ENCODE measurements around the gene SLC8B1. TPM values are rescaled to one million over a fixed set of nuclear protein-coding genes. Genes with fewer than 3 reads are reported as not detected.

SLC8B1 gene
- total RNA-seq, 2 experiments from 2014 or later, result 13.5 to 15.1 TPM

DNA sequence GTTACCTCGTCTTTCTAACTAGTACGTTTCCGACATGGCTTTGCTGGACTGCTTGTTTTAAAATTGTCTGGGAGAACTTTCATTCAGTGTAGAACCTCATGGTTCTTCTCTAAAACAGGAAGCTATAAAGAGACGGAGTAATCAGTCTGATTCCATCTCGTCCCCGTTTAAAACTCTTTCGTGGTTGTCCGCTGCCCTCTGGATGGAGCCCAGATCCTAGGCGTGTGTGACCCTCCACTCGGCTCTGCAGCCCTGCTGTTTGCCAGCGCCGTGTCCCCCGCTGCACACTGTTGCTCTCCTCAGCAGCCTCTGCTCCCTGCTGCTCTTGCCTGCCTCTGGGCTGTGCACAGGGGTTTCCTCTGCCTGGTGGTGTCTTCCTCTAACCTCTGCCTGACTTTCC is 50.2 kb downstream of the SLC8B1 start:
- H3K27me3 Mint-ChIP-seq, result no peaks in the 10 kb centered on the region
- peaks cover 5% of the 10 kb centered on the region for H3K36me3 Mint-ChIP-seq
- H3K4me3 Mint-ChIP-seq, result no peak overlapping the region
- peaks cover 2% of the 10 kb centered on the region for H3K4me1 Mint-ChIP-seq
- no peaks in the 10 kb centered on the region for H3K9me3 Mint-ChIP-seq
- DNase-seq, result no peak
- no peak overlapping the region for H3K27ac Mint-ChIP-seq

DNA sequence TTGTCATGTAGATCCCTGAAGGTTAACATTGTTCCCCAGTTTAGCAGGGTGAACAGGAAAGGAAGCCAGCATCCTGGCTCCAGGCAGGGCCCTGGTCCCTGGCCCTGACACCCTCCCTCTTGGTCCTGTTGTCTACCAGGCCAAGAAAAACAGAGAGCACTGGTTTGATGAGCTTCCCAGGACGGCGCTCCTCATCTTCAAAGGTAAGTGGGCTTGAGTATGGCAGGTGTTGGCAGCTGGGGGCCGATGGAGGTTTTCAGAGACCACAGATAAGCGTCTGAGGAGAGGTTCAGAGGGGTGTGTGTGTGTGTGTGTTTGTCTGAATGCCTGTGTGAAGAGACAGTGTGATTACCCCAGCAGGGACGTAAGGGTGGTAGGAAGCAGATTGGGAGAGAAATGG is 56.3 kb downstream of the SLC8B1 start:
- peaks cover 5% of the 10 kb centered on the region for H3K36me3 Mint-ChIP-seq

DNA sequence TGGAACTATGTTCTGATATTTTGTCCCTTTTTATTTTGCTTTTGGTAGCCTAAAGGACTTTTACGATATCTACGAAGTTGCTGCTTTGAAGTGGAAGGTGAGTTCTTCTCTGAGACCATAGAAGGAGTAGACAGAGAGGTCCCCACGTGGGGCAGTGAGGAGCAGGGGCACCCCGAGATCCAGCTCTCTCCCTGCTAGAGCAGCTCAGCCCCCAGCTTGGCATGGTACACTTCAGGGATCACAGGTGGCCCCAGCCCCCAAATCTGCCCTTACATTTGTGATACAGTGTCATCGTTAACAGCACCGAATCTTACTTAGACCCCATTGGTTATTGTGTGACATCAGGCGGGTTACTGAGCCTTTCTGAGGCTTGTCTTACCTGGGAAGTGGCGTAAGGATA is 56.8 kb downstream of the SLC8B1 start:
- Mint-ChIP-seq H3K4me3 (no peak overlapping the region), H3K4me1 (peaks cover 7% of the 10 kb centered on the region), H3K27ac (no peak overlapping the region), H3K27me3 (no peaks in the 10 kb centered on the region), H3K9me3 (no peaks in the 10 kb centered on the region), H3K36me3 (peaks cover 7% of the 10 kb centered on the region)
- DNase-seq, result no peak

More for the DNA sequence above, 56.3 kb downstream of the SLC8B1 start:
- Mint-ChIP-seq H3K4me1 (peaks cover 7% of the 10 kb centered on the region), H3K9me3 (no peaks in the 10 kb centered on the region), H3K4me3 (no peak overlapping the region), H3K27me3 (no peaks in the 10 kb centered on the region), H3K27ac (peak overlapping the region; percentile 55)
- no peak for DNase-seq

DNA sequence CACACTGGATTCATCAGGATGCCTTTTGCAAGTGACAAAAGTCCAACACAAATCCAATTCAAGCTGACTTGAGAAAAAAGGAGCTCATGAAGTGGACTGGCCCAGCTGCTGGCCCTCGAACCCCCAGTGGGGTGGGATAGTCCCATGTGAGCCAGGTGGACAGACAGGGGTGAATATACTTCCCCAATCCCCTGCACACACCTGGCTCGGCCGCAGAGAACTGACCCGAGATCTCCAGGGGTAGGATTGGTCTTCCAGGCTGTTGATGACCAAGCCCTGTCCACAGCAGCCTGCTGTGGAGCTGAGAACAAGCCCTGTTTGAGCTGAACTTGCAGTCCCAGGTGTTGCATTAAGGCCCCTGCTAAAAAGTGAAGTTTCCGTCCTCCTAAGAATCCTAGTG is 57.4 kb downstream of the SLC8B1 start:
- Mint-ChIP-seq H3K27ac (no peak overlapping the region), H3K4me1 (peaks cover 7% of the 10 kb centered on the region), H3K9me3 (no peaks in the 10 kb centered on the region), H3K36me3 (peaks cover 11% of the 10 kb centered on the region), H3K27me3 (no peaks in the 10 kb centered on the region), H3K4me3 (no peak overlapping the region)
- no peak for DNase-seq

DNA sequence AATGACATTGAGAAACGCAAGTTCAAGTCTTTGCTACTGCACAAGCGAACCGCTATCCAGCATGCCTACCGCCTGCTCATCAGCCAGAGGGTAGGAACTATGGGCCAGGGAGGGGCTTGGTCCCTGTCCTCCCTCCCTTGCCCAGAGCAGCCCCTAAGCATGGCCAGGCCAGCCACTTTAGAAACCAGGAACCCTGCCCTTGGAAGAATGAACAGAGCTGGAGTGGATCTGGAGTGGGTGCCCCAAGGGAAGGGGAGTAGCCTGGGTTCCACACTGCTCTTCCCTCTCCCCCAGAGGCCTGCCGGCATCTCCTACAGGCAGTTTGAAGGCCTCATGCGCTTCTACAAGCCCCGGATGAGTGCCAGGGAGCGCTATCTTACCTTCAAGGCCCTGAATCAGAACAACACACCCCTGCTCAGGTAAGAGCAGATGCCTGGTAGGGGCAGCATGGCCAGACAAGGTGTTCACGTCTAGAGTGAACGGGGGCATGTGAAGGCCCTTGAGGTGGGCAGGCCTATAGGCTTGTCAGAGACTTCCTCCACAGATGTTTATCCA is 57.9 kb downstream of the SLC8B1 start:
- Mint-ChIP-seq H3K9me3 (no peaks in the 10 kb centered on the region), H3K27ac (no peak overlapping the region), H3K27me3 (no peaks in the 10 kb centered on the region), H3K4me1 (peaks cover 8% of the 10 kb centered on the region), H3K36me3 (peaks cover 12% of the 10 kb centered on the region), H3K4me3 (no peak overlapping the region)
- DNase-seq, result no peak

DNA sequence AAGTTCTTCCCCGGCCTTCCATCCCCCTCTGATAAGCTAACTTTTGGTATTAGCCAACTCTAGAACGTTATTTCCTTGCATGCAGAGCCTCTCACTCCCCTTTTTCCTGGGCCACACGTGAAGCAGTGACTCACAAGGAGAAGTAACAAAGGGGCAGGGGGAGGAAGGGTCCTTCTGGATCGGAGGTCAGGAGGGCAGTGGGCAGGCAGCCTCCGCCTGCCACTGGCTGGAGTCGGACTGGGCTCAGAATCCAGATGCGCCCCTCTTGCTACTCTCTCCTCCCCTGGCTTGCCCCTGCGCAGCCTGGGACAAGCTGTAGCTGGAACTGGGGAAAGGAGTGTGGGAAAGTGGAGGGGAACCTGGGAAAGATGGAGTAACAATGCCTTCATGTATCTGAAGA is 58.6 kb downstream of the SLC8B1 start:
- Mint-ChIP-seq H3K9me3 (no peaks in the 10 kb centered on the region), H3K27me3 (no peaks in the 10 kb centered on the region), H3K36me3 (peaks cover 15% of the 10 kb centered on the region), H3K27ac (no peak overlapping the region), H3K4me3 (no peak overlapping the region), H3K4me1 (peaks cover 13% of the 10 kb centered on the region)
- no peak for DNase-seq

DNA sequence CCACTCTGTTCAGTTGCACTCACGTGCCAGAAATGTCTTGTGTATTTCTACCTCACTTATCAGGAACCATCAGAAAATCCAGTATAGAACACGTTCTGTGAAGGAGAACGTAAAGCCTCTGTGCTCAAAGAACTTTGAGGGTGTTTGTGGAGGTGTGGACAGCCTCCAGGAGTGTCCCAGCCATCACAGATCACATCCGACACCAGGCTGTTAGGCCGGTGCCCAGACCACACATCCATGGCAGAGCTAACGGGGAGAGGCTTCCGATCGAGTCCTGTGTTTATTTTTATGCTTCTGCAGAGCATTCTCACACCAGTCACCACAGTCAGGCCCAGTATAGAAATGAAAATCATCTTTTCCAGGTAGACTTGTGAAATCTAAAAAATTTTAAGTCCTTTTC is 60.1 kb downstream of the SLC8B1 start:
- H3K9me3 Mint-ChIP-seq, result no peaks in the 10 kb centered on the region
- no peak for DNase-seq
- no peak overlapping the region for H3K4me3 Mint-ChIP-seq
- peaks cover 14% of the 10 kb centered on the region for H3K36me3 Mint-ChIP-seq
- H3K27ac Mint-ChIP-seq, result no peak overlapping the region
- H3K4me1 Mint-ChIP-seq, result peaks cover 11% of the 10 kb centered on the region
- H3K27me3 Mint-ChIP-seq, result no peaks in the 10 kb centered on the region

DNA sequence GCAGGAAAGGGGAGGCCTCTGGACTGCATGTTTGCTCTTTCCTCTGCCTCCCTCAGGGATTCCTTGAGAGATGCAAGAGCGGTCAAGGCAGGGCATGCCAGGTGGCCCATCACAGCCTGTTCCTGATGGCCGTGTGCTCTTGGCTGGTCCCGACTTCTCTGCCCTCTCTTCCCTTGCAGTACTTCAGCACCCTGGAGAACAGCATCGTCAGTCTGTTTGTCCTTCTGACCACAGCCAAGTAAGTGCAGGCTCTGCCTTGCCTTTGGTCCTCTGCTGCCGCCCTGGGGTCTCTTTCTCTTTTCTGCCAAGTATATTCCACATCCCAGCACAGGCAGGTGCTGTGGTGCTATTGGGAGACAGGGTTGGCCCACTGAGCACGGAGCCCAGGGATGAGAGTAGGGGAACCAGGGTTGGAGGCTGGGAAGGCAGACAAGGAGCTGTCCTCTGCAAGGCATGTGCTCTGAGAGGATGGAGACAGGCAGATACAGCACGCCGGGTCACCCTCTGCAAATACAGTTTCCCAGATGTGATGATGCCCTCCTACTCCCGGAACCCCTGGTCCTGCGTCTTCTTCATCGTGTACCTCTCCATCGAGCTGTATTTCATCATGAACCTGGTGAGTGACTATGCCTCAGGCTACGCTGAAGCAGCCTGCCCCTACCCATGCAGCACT is 61.7 kb downstream of the SLC8B1 start:
- Mint-ChIP-seq H3K27me3 (no peaks in the 10 kb centered on the region), H3K4me1 (peaks cover 6% of the 10 kb centered on the region), H3K4me3 (no peak overlapping the region), H3K9me3 (no peaks in the 10 kb centered on the region), H3K36me3 (peaks cover 13% of the 10 kb centered on the region), H3K27ac (no peak overlapping the region)
- no peak for DNase-seq

DNA sequence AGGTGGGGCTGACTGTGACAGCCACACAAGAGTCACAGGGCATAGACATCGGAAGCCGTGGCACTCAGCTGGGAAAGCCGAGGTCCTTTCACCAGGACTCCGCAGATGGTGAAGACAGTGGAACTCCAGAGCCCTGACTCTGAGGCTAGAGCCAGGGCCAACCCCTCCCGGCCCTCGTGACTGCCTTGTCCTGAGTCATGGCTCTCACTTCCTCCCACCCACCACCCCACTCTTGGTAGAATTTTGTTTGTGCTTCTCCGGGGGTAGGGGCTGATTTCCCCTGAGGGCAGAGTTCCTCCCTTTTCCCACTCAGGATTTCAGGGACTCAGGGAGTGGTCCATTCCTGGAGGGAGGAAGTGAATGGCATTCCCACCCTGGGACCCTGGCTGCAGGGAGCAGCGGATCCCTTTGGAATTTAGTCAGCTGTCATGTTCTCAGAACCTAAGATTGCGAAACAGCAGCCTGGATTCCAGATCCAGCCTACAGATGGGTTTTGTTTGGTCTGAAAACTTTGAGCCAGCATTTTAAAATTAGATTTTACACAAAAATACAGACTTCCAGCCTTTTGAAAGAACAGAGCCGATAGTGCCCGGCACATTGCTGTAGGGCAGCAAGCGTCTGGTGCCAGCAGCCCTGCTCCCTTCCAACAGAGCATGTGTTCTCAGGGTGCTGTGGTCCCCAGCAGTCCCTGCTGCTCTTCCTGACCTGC is 62.9 kb downstream of the SLC8B1 start:
- Mint-ChIP-seq H3K27ac (no peak overlapping the region), H3K36me3 (peaks cover 15% of the 10 kb centered on the region), H3K9me3 (no peaks in the 10 kb centered on the region), H3K27me3 (no peaks in the 10 kb centered on the region), H3K4me3 (no peak overlapping the region), H3K4me1 (peaks cover 6% of the 10 kb centered on the region)
- DNase-seq, result no peak

DNA sequence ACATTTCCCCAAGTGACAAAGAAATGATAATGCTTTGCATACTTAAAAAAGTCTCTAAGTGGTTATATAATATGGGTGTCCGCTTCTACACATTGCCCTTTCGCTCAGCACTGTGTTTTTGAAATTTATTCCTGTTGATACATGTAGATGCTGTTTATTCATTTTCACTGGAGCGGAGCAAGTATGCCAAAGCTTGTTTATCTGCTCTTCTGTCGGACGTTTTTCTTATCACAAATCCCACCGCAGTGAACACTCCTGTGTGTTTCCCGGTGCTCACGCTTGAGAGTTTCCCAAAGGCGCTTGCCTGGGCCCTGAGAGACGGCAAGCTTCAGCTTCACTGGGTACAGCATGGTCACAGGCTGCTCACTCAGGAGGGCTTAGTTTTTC is 63.5 kb downstream of the SLC8B1 start:
- Mint-ChIP-seq H3K9me3 (no peaks in the 10 kb centered on the region), H3K27me3 (no peaks in the 10 kb centered on the region)
- no peak for DNase-seq

DNA sequence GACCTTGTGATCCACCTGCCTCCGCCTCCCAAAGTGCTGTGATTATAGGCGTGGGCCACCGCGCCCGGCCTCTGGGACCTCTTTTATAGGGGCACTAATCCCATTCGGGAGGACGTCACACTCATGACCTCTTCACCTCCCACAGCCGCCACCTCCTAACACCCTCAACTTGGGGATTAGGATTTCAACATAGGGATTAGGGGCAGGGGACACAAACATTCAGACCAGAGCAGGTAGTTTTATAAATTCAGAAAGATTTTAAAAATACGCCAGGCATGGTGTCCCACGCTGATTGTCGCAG is 64.2 kb downstream of the SLC8B1 start:
- H3K4me3 Mint-ChIP-seq, result no peak overlapping the region
- peaks cover 6% of the 10 kb centered on the region for H3K4me1 Mint-ChIP-seq
- peaks cover 23% of the 10 kb centered on the region for H3K36me3 Mint-ChIP-seq
- DNase-seq, result no peak
- H3K9me3 Mint-ChIP-seq, result no peaks in the 10 kb centered on the region
- no peaks in the 10 kb centered on the region for H3K27me3 Mint-ChIP-seq
- H3K27ac Mint-ChIP-seq, result no peak overlapping the region

More for the DNA sequence above, 63.5 kb downstream of the SLC8B1 start:
- H3K4me1 Mint-ChIP-seq, result peaks cover 6% of the 10 kb centered on the region
- peaks cover 17% of the 10 kb centered on the region for H3K36me3 Mint-ChIP-seq
- no peak overlapping the region for H3K4me3 Mint-ChIP-seq
- no peak overlapping the region for H3K27ac Mint-ChIP-seq

DNA sequence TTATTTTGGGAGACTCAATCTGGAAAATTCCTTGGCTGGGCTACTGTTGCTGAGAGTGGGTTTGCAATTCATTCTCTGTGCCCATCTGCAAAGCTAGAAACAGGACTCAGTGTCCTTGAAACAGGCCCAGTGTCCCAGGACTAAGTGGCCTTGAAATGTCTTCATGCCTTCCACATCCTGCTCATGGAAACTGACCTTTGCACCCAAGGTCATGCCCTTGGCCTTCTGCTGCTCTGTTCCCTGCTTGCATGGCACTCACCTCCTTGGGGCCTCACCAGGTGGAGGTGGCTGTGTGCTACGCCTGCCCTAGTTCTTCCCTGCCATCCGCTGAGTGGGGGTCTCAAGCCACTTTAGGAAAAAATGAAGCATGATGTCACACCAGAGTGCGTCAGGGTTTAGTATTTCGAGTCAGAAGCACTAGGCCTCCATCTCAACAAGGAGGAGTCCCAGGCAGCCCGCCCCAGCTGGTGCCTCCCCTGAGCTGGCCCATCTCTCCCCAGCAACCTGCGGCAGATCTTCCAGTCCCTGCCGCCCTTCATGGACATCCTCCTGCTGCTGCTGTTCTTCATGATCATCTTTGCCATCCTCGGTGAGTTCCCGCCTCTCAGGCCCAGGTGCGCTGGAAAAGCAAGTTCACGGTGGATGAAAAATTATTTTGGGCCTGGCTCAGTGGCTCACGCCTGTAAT is 65.5 kb downstream of the SLC8B1 start:
- no peak overlapping the region for H3K4me3 Mint-ChIP-seq
- H3K27ac Mint-ChIP-seq, result no peak overlapping the region
- peaks cover 7% of the 10 kb centered on the region for H3K4me1 Mint-ChIP-seq
- H3K36me3 Mint-ChIP-seq, result peaks cover 30% of the 10 kb centered on the region
- H3K9me3 Mint-ChIP-seq, result no peaks in the 10 kb centered on the region
- no peaks in the 10 kb centered on the region for H3K27me3 Mint-ChIP-seq
- DNase-seq, result no peak

DNA sequence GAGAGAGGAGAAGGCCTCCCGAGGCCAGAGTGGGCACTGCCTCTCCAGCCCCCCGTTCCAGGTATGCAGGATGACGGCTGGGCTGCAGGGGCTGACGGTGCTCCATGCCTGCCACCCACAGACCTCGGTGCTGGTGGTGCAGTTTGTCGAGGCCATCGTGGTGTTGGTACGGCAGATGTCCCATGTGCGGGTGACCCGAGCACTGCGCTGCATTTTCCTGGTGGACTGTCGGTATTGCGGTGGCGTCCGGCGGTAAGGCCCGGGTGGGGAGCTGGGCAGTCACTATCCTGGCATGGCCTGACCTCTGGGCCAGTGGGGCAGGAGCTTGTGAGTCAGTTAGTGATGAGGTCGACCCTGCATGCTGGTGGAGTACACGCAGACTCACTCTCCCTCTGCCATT is 66.3 kb downstream of the SLC8B1 start:
- H3K4me3 Mint-ChIP-seq, result no peak overlapping the region
- H3K4me1 Mint-ChIP-seq, result peaks cover 15% of the 10 kb centered on the region
- no peak overlapping the region for H3K27ac Mint-ChIP-seq
- H3K27me3 Mint-ChIP-seq, result no peaks in the 10 kb centered on the region
- no peaks in the 10 kb centered on the region for H3K9me3 Mint-ChIP-seq
- peaks cover 38% of the 10 kb centered on the region for H3K36me3 Mint-ChIP-seq
- DNase-seq, result no peak

DNA sequence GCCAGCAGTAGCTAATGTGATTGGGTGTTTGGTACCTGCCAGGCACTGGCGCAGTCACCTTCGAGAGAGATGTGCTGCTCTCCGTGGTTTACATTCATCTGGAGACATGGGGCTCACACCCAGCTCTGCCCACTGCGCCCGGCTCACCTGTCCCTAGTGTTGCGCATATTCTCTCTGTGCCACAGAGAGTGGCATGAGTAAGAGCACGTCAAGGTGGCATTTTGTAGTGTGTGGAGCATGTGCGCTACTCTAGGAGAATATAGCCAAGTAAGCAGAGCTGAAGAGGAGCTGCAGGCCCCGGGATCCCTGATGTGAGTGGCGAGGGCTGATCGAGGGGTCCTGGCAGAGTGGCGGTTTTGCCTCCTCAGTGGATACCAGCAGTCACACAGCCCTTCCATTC is 66.8 kb downstream of the SLC8B1 start:
- Mint-ChIP-seq H3K27ac (no peak overlapping the region), H3K27me3 (no peaks in the 10 kb centered on the region), H3K36me3 (peaks cover 40% of the 10 kb centered on the region), H3K9me3 (no peaks in the 10 kb centered on the region), H3K4me1 (peaks cover 17% of the 10 kb centered on the region), H3K4me3 (no peak overlapping the region)
- DNase-seq, result no peak

DNA sequence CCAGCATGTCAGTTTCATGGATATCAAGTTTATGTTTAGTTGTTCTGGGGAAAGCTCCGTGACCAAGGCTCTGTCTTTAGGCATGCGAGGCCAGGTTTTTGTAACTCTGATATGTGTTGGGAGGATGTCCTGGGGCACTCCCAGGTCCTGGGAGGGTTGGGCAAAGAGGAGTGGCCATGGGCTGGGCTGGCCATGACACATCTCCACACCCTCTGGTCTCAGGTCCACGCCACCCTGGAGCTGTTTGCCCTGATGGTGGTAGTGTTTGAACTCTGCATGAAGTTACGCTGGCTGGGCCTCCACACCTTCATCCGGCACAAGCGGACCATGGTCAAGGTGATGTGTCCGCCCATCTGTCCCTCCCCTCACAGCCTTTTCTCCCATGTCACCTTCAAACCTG is 67.3 kb downstream of the SLC8B1 start:
- Mint-ChIP-seq H3K27me3 (no peaks in the 10 kb centered on the region), H3K4me1 (peaks cover 20% of the 10 kb centered on the region), H3K27ac (no peak overlapping the region), H3K4me3 (no peak overlapping the region), H3K9me3 (no peaks in the 10 kb centered on the region), H3K36me3 (peaks cover 38% of the 10 kb centered on the region)
- no peak for DNase-seq

All from activated naive CD8-positive, alpha-beta T cell treated with anti-CD3 and anti-CD28 coated beads for 36 hours (primary cell).